ENCODE data around the gene CST9L.

The CST9L gene

GRCh38 chr20:23569570-23569969 is 1.3 kb upstream of the CST9L start:
- Histone ChIP-seq H4K91ac (ENCODE audit: low read depth, low read length, poor library complexity) (no peak overlapping the region), H3K36me3 (replicated peaks in 1 of 2; ENCODE audit: control insufficient read depth in 2 of 2, insufficient read depth in 2 of 2, low read length in 2 of 2) (no peaks in the 10 kb centered on the region), H2BK5ac (ENCODE audit: low read length) (no peak overlapping the region), H3K4me3 (ENCODE audit: low read length in 2 of 2) (no peak overlapping the region), H3K18ac (ENCODE audit: low read length) (no peak overlapping the region), H3K4ac (ENCODE audit: low read length) (no peak overlapping the region), H4K8ac (ENCODE audit: low read depth, low read length) (no peak overlapping the region), H3K4me2 (ENCODE audit: insufficient read depth, low read length, poor library complexity, severe bottlenecking) (no peak overlapping the region), H3K4me1 (ENCODE audit: control insufficient read depth in 2 of 2, insufficient read depth in 1 of 2, low read depth in 1 of 2, low read length in 2 of 2) (no peaks in the 10 kb centered on the region), H2BK120ac (ENCODE audit: low read depth, low read length) (no peak overlapping the region), H3K27me3 (ENCODE audit: control insufficient read depth in 3 of 3, insufficient read depth in 3 of 3, low read depth in 1 of 3, low read length in 3 of 3) (peaks cover 0 to 3% (median 0%) of the 10 kb centered on the region in 3 experiments), H3K23ac (ENCODE audit: low read depth, low read length, poor library complexity) (no peak overlapping the region), H3K9ac (ENCODE audit: low read depth, low read length, poor library complexity) (peak overlapping the region; percentile 3), H3K14ac (ENCODE audit: low read length) (no peak overlapping the region), H3K9me3 (replicated peaks in 1 of 2; ENCODE audit: control insufficient read depth in 2 of 2, insufficient read depth in 1 of 2, low read depth in 1 of 2, low read length in 2 of 2) (no peaks in the 10 kb centered on the region), H2AK5ac (ENCODE audit: low read depth, low read length) (no peak overlapping the region), H3K27ac (replicated peaks; ENCODE audit: low read length) (no peak overlapping the region), H2AFZ (ENCODE audit: low read length) (no peak overlapping the region), H2BK15ac (ENCODE audit: low read length) (no peak overlapping the region), H2BK12ac (ENCODE audit: low read length) (no peak overlapping the region), H3K79me1 (ENCODE audit: low read depth, low read length) (no peaks in the 10 kb centered on the region)
- DNase-seq (ENCODE audit: low spot score), result no peak
- no CpG with 5 or more reads among the region's 1 CpG for WGBS, 2 donors (ENCODE audit: extremely low coverage in 2 of 2, insufficient read length in 2 of 2, insufficient replicate concordance in 1 of 2)

- no peak overlapping the region for H2BK12ac ChIP-seq (ENCODE audit: low read length)
- no peak overlapping the region for H3K4me3 ChIP-seq (ENCODE audit: low read length in 2 of 2)
- no peak overlapping the region for H2BK5ac ChIP-seq (ENCODE audit: low read length)
- H3K27me3 ChIP-seq (ENCODE audit: control insufficient read depth in 3 of 3, insufficient read depth in 3 of 3, low read depth in 1 of 3, low read length in 3 of 3), result peaks cover 0 to 3% (median 0%) of the 10 kb centered on the region in 3 experiments
- H3K14ac ChIP-seq (ENCODE audit: low read length), result no peak overlapping the region
- no peaks in the 10 kb centered on the region for H3K4me1 ChIP-seq (ENCODE audit: control insufficient read depth in 2 of 2, insufficient read depth in 1 of 2, low read depth in 1 of 2, low read length in 2 of 2)
- no peak overlapping the region for H3K23ac ChIP-seq (ENCODE audit: low read depth, low read length, poor library complexity)
- H3K9me3 ChIP-seq (replicated peaks in 1 of 2; ENCODE audit: control insufficient read depth in 2 of 2, insufficient read depth in 1 of 2, low read depth in 1 of 2, low read length in 2 of 2), result no peaks in the 10 kb centered on the region
- no peak overlapping the region for H3K4me2 ChIP-seq (ENCODE audit: insufficient read depth, low read length, poor library complexity, severe bottlenecking)
- no peak overlapping the region for H2BK15ac ChIP-seq (ENCODE audit: low read length)
- H4K91ac ChIP-seq (ENCODE audit: low read depth, low read length, poor library complexity), result no peak overlapping the region
- no peak overlapping the region for H3K27ac ChIP-seq (replicated peaks; ENCODE audit: low read length)
- H4K8ac ChIP-seq (ENCODE audit: low read depth, low read length), result no peak overlapping the region
- H3K36me3 ChIP-seq (replicated peaks in 1 of 2; ENCODE audit: control insufficient read depth in 2 of 2, insufficient read depth in 2 of 2, low read length in 2 of 2), result no peaks in the 10 kb centered on the region
- no peaks in the 10 kb centered on the region for H3K79me1 ChIP-seq (ENCODE audit: low read depth, low read length)
- no peak overlapping the region for H3K9ac ChIP-seq (ENCODE audit: low read depth, low read length, poor library complexity)
- no peak overlapping the region for H3K4ac ChIP-seq (ENCODE audit: low read length)
- H2AK5ac ChIP-seq (ENCODE audit: low read depth, low read length), result no peak overlapping the region
- no peak overlapping the region for H3K18ac ChIP-seq (ENCODE audit: low read length)
- DNase-seq (ENCODE audit: low spot score), result no peak
- no peak overlapping the region for H2AFZ ChIP-seq (ENCODE audit: low read length)
- WGBS, 2 donors (ENCODE audit: extremely low coverage in 2 of 2, insufficient read length in 2 of 2, insufficient replicate concordance in 1 of 2), result no CpG with 5 or more reads among the region's 1 CpG
- no peak overlapping the region for H2BK120ac ChIP-seq (ENCODE audit: low read depth, low read length)
Measured at GRCh38 chr20:23568971-23569330, 667 bp upstream of the CST9L start.

GRCh38 chr20:23566199-23566932 is 1.9 kb downstream of the CST9L start:
- H3K27me3 ChIP-seq (ENCODE audit: control insufficient read depth in 3 of 3, insufficient read depth in 3 of 3, low read depth in 1 of 3, low read length in 3 of 3), result peaks cover 0 to 3% (median 0%) of the 10 kb centered on the region in 3 experiments
- H2AK5ac ChIP-seq (ENCODE audit: low read depth, low read length), result no peak overlapping the region
- H3K14ac ChIP-seq (ENCODE audit: low read length), result no peak overlapping the region
- H3K9me3 ChIP-seq (replicated peaks in 1 of 2; ENCODE audit: control insufficient read depth in 2 of 2, insufficient read depth in 1 of 2, low read depth in 1 of 2, low read length in 2 of 2), result peaks cover 4 to 9% of the 10 kb centered on the region in 2 donors
- no peak for DNase-seq (ENCODE audit: low spot score)
- no peak overlapping the region for H3K18ac ChIP-seq (ENCODE audit: low read length)
- no peak overlapping the region for H3K9ac ChIP-seq (ENCODE audit: low read depth, low read length, poor library complexity)
- no peaks in the 10 kb centered on the region for H3K79me1 ChIP-seq (ENCODE audit: low read depth, low read length)
- no peak overlapping the region for H2BK5ac ChIP-seq (ENCODE audit: low read length)
- no peak overlapping the region for H2BK15ac ChIP-seq (ENCODE audit: low read length)
- H3K4me3 ChIP-seq (ENCODE audit: low read length in 2 of 2), result no peak overlapping the region
- H3K4me1 ChIP-seq (ENCODE audit: control insufficient read depth in 2 of 2, insufficient read depth in 1 of 2, low read depth in 1 of 2, low read length in 2 of 2), result no peaks in the 10 kb centered on the region
- H2BK12ac ChIP-seq (ENCODE audit: low read length), result no peak overlapping the region
- no peaks in the 10 kb centered on the region for H3K36me3 ChIP-seq (replicated peaks in 1 of 2; ENCODE audit: control insufficient read depth in 2 of 2, insufficient read depth in 2 of 2, low read length in 2 of 2)
- no peak overlapping the region for H4K8ac ChIP-seq (ENCODE audit: low read depth, low read length)
- no peak overlapping the region for H3K23ac ChIP-seq (ENCODE audit: low read depth, low read length, poor library complexity)
- H2AFZ ChIP-seq (ENCODE audit: low read length), result no peak overlapping the region
- H3K4ac ChIP-seq (ENCODE audit: low read length), result no peak overlapping the region
- WGBS, 2 donors (ENCODE audit: extremely low coverage in 2 of 2, insufficient read length in 2 of 2, insufficient replicate concordance in 1 of 2), result no CpG with 5 or more reads among the region's 7 CpGs
- H2BK120ac ChIP-seq (ENCODE audit: low read depth, low read length), result no peak overlapping the region
- H3K27ac ChIP-seq (replicated peaks; ENCODE audit: low read length), result no peak overlapping the region
- H4K91ac ChIP-seq (ENCODE audit: low read depth, low read length, poor library complexity), result no peak overlapping the region
- no peak overlapping the region for H3K4me2 ChIP-seq (ENCODE audit: insufficient read depth, low read length, poor library complexity, severe bottlenecking)

GRCh38 chr20:23565503-23566045 is 2.7 kb downstream of the CST9L start:
- H4K8ac ChIP-seq (ENCODE audit: low read depth, low read length), result no peak overlapping the region
- H3K4me1 ChIP-seq (ENCODE audit: control insufficient read depth in 2 of 2, insufficient read depth in 1 of 2, low read depth in 1 of 2, low read length in 2 of 2), result no peaks in the 10 kb centered on the region
- no peak overlapping the region for H3K27ac ChIP-seq (replicated peaks; ENCODE audit: low read length)
- H2BK5ac ChIP-seq (ENCODE audit: low read length), result no peak overlapping the region
- H3K4me2 ChIP-seq (ENCODE audit: insufficient read depth, low read length, poor library complexity, severe bottlenecking), result no peak overlapping the region
- no peak overlapping the region for H2AK5ac ChIP-seq (ENCODE audit: low read depth, low read length)
- H3K36me3 ChIP-seq (replicated peaks in 1 of 2; ENCODE audit: control insufficient read depth in 2 of 2, insufficient read depth in 2 of 2, low read length in 2 of 2), result no peaks in the 10 kb centered on the region
- no peak overlapping the region for H2AFZ ChIP-seq (ENCODE audit: low read length)
- no peak overlapping the region for H3K9ac ChIP-seq (ENCODE audit: low read depth, low read length, poor library complexity)
- peaks cover 0 to 3% (median 0%) of the 10 kb centered on the region in 3 experiments for H3K27me3 ChIP-seq (ENCODE audit: control insufficient read depth in 3 of 3, insufficient read depth in 3 of 3, low read depth in 1 of 3, low read length in 3 of 3)
- no peak for DNase-seq (ENCODE audit: low spot score)
- no peak overlapping the region for H3K23ac ChIP-seq (ENCODE audit: low read depth, low read length, poor library complexity)
- H2BK120ac ChIP-seq (ENCODE audit: low read depth, low read length), result no peak overlapping the region
- no peak overlapping the region for H3K18ac ChIP-seq (ENCODE audit: low read length)
- H2BK15ac ChIP-seq (ENCODE audit: low read length), result no peak overlapping the region
- peaks cover 4 to 9% of the 10 kb centered on the region in 2 donors for H3K9me3 ChIP-seq (replicated peaks in 1 of 2; ENCODE audit: control insufficient read depth in 2 of 2, insufficient read depth in 1 of 2, low read depth in 1 of 2, low read length in 2 of 2)
- no peak overlapping the region for H4K91ac ChIP-seq (ENCODE audit: low read depth, low read length, poor library complexity)
- no peak overlapping the region for H3K4ac ChIP-seq (ENCODE audit: low read length)
- no peak overlapping the region for H2BK12ac ChIP-seq (ENCODE audit: low read length)
- no CpG with 5 or more reads among the region's 2 CpGs for WGBS, 2 donors (ENCODE audit: extremely low coverage in 2 of 2, insufficient read length in 2 of 2, insufficient replicate concordance in 1 of 2)
- H3K14ac ChIP-seq (ENCODE audit: low read length), result no peak overlapping the region
- no peaks in the 10 kb centered on the region for H3K79me1 ChIP-seq (ENCODE audit: low read depth, low read length)
- no peak overlapping the region for H3K4me3 ChIP-seq (ENCODE audit: low read length in 2 of 2)
